HG03442 (cell line): Measurements from ENCODE around the gene IFT25.
"Not testable (repeated sequence)": the region's sequence is repeated elsewhere in the genome, so short reads cannot be mapped to it uniquely, and the experiment has no call there.

Source experiments
- ATAC-seq: cut with Tn5 transposase; IDR thresholded peaks from one replicate; pipeline ENCODE4 v1.9.1; 2021; ENCODE audit warnings: mild to moderate bottlenecking, moderate library complexity; ENCODE audit not compliant: unreplicated experiment

Gene IFT25

GRCh38 chr1:53945433-53946251, at the start of gene IFT25:
TSS of gene IFT25 (minus strand) at chr1:53945699. CDS start at chr1:53940082, 5,617 bp downstream.
- peak; percentile 62 for ATAC-seq

- not testable (repeated sequence) for ATAC-seq
Measured at GRCh38 chr1:53994516-53994915, 49.0 kb upstream of the IFT25 start.

DNA sequence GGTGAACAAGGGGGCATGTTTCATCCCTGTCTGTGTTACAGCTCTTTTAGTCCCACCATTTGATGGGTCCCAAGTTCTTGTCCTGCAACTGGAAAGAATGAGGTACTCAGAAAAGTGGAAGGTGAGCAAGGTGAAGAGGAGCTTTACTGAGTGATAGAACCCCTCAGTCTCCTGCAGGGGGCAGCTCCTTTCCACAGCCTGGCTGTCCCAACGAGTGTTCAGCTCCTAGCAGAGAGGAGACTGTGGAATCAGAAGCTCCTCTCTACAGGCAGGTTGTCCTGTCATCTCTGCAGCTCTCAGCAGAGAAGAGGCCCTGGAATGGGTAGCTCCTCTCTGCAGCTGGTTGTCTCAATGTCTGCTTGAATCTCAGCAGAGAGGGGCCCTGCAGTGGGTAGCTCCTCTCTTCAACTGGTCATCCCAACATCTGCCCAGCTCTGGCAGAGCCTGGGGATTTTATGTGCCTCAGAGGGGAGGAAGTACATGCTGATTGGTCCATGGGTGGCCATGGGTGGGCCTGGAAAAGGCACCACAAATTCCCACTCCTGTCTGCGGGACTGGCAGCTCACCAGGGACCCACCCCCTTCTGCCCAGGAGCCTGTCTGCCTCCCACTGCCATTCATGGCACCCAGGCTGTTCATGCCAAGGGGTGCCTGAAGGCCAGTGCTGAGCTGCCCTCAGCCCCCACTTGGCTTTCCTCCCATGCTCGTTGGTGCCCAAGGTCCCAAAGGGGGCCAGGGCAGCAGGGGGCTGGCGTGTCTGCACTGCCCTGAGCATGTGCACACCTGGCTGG, 46.8 kb upstream of the IFT25 start:
- ATAC-seq: no peak

DNA sequence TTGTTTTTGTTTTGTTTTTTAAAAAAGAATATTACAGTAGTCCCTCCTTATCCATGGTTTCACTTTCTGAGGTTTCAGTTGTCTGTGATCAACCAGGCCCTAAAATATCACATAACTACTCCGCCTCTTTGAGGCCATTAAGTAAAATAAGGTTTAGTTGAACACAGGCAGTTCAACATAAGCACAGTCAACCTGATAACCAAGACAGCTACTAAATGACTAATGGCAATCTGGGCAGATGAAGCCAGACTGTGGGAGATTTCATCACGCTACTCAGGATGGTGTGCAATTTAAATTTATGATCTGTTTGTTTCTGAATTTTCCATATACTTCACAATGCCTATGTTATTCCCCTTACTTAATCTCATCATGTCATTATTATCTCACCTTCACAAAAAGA, 42.4 kb upstream of the IFT25 start:
- no peak for ATAC-seq

DNA sequence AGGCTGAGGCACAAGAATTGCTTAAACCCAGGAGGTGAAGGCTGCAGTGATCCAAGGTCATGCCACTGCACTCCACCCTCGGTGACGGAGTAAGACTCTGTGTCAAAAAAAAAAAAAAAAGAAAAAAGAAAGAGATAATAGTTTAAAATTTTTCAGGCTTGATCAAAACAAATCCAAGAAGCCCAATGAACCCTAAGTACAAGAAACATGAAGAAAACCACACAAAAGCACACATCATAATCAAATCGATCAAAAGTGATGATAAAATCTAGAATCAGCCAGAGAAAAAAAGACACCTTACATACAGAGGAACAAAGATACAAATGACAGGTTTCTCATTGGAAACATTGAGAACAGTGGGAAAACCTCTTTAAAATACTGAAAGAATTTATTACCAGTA, 41.0 kb upstream of the IFT25 start:
- ATAC-seq: no peak

DNA sequence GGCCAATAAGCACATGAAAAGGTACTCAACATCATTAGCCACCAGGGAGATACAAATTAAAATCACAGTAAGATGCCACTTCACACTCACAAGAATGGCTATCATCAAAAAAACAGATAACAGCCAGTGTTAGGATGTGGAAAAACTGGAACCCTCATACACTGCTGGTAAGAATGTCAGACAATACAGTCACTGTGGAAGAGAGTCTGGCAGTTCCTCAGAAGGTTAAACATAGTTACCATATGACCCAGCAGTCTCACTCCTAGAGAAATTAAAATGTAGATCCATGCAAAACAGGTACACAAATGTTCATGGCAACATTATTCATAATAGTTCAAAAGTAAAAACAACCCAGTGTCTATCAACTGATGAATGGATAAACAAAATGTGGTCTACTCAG, 39.2 kb upstream of the IFT25 start:
- no peak for ATAC-seq

GRCh38 chr1:53982763-53983104, 37.2 kb upstream of the IFT25 start:
- ATAC-seq: no peak

GRCh38 chr1:53982034-53982762, 36.7 kb upstream of the IFT25 start:
- no peak for ATAC-seq

DNA sequence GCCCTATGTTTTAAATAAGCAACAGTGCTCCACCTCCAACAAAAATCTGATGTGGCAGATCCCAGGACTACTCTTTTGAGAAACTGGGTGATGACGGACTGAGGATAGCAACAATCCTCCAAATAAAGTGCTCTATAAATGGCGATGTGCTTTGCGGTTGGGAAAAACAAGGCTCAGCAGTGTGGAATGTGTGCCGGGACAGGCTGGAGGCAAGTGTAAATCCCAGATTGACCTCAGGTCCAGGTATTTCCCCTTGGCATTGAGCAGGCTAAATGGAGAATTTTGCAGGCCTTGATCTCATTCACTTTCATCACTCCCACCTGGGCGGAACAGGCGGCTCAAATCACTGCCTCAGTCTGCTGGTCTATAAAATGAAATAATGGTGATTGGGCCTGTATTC, 35.7 kb upstream of the IFT25 start:
- ATAC-seq: no peak

DNA sequence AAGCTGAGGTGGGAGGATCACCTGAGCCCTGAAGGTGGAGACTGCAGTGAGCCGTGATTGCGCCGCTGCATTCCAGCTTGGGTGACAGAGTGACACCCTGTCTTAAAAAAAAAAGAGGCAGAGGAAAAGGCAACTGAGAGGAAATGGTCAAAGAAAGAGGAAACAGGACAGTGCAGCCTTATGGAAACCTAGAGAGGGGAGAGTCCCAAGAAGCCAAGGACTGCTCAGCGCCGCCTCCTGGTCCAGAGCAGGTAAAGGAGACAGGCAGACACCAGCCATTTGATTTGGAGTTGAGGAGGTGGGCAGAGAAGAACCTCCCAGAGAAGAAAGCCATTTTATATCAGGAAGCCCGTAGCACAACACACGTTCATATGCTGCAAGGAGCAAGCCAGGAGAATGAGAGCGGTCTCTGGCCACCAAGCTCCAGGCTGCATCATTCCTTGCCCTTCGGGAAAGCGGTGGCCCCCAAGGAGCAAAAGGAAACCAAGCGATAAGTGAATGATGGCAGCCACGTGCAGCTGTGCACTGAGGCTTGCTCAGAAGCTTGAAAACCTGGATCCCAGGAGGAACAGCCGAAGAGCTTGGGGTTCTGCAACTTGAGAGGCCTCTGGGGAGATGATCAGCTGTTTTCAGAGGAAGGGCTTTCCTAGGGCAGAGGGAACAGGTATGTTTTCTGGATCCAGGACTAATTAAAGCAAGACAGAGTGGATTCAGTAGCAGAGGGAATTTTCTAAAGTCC, 34.4 kb upstream of the IFT25 start:
- no peak for ATAC-seq

DNA sequence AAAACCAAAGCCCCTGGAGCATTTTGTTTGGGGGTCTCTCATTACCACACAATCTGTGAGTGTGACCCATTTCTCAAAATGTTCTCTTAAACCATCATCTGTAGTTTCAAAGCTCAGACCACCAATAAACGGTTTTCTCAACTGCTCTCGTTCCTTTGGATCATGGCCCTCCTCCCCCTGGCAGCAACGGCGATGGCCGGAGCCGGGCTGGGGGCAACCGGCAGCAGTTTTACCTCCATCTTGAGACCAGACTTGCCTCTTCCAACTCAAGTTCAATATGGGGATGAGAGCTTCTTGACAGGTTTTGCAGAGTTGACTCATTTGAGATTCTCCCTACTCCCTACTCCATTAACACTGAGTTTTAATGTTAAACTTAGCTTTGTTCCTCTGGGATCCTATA, 30.4 kb upstream of the IFT25 start:
- no peak for ATAC-seq

DNA sequence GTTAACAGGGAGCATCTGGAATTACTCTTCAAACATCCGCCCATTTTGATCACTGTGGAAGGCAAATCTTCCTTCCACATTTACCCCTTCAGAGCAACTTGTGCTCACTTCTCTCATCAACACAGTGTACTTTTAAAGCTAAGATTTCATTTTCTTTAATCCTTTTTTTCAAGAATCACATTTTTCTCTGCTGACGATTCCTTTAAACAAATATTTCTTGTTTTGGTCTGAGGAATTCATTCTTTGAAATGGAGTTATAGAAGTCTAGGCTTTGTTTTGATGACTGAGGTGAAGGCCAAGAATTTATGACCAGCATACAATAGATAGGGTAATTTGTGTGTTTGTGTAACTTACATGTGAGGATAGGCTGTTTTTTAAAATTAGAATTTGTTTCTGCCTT, 26.2 kb upstream of the IFT25 start:
- no peak for ATAC-seq

DNA sequence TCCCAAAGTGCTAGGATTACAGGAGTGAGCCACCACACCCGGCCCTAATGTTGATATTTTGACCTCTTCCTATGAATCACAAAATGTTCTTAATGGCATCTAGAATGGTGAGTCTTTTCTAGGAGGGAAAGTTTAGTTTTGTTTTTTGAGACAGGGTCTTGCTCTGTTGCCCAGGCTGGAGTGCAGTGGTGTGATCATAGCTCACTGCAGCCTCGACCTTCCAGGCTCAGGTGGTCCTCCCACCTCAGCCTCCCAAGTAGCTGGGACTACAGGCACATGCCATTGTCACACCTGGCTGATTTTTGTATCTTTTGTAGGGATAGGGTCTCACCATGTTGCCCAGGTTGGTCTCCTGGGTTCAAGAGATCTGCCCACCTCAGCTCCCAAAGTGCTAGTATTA, 23.8 kb upstream of the IFT25 start:
- ATAC-seq: not testable (repeated sequence)

DNA sequence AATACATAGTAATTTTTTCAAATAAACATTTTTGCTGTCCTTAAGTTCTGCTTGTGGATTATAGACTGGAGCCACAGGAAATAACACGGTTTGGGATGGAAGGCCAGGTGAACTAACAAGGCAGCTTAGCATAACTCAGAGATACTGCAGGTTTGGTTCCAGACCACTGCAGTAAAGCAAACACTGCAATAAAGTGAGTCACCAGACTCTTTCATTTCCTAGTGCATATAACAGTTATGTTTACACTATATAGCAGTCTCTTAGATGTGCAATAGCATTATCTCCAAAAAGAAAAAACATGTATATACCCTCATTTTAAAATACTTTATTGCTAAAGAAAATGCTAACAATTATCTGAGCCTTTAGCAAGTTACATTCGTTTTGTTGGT, 22.6 kb upstream of the IFT25 start:
- no peak for ATAC-seq

GRCh38 chr1:53967409-53968124, 22.1 kb upstream of the IFT25 start:
- no peak for ATAC-seq

GRCh38 chr1:53966794-53967193, 21.3 kb upstream of the IFT25 start:
- no peak for ATAC-seq

DNA sequence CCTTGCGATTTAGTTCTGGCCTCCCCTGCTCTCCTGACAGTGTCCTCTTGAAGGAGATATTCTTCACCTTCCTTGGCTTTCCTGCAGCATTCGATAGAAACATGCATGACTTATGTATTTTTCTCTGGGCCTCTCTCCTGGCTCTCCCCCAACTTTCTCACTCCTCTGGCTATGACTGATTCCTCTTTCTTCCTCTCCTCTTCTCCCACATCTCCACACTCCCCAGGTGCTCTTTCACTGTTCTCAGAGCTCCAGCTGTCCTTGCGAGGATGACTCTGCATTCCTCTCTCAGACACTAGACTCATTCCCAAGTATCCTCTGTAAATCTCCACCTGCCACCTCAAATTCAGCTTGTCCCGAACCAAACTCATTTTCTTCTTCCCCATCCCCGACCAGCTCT, 18.6 kb upstream of the IFT25 start:
- ATAC-seq: no peak

- ATAC-seq: no peak
Measured at GRCh38 chr1:53963460-53963859, 18.0 kb upstream of the IFT25 start.

GRCh38 chr1:53962395-53962794, 16.9 kb upstream of the IFT25 start:
- no peak for ATAC-seq

DNA sequence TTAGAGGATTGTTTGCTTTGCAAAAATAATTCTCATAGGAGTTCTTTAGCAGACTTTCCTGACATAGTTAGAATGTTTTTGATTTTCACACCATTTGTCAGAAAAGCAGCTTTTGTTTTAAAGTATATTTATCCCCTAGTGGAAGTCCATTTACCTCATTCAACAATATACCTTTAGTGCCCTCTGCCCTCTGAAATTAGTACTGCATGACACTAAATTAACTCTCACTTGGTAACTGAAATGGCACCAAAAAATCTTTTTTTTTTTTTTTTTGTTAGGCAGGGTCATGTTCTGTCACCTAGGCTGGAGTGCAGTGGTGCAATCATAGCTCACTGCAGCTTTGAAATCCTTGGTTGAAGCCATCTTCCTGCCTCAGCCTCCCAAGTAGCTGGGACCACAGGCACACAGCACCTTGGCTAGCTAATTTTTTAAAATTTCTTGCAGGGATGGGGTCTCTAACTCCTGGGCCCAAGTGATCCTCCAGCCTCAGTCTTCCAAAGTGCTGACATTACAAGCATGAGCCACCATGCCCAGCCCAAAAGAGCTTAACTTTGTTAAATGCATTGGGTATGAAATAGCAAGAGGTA, 14.3 kb upstream of the IFT25 start:
- no peak for ATAC-seq
